IMR-90 (cell line): ENCODE data around the gene IGSF3. TPM values are rescaled to one million over a fixed set of nuclear protein-coding genes. Genes with fewer than 3 reads are reported as not detected.

ENCODE experiments used
- ATAC-seq: fragments of 200-7000 bp; cut with Tn5 transposase; 2 replicates; pipeline ENCODE4 v1.9.1; 2020; ENCODE audit warnings: low read depth, mild to moderate bottlenecking, moderate library complexity
- BruUV-seq: library from RNA; stranded (reverse); fragments of 400-500 nt; replicated peaks from 2 replicates; lab custom pipeline; 2021; lab: Mats Ljungman, UMichigan
- CTCF ChIA-PET: fragments of 300-600 bp; formaldehyde crosslinking; extraction: SDS; loops from one replicate; lab custom pipeline; 2021; ENCODE audit warnings: antibody characterized with exemption; lab: Yijun Ruan, JAX
- POLR2A ChIA-PET: fragments of 300-600 bp; sonication (Branson Sonifier 250); formaldehyde crosslinking; loops from one replicate; lab custom pipeline; 2022; ENCODE audit warnings: antibody characterized with exemption; ENCODE audit not compliant: unreplicated experiment; lab: Charles Lee
- DNase-seq: peaks from one replicate; pipeline ENCODE4 v3.0.0; 2013
- H2AFZ ChIP-seq: replicated peaks from 2 replicates; pipeline ENCODE3; 2013; ENCODE audit warnings: low read length, mild to moderate bottlenecking; ENCODE audit not compliant: poor library complexity
- H2AK5ac ChIP-seq: 2 replicates; pipeline ENCODE4 v1.6.1; 2013; ENCODE audit warnings: low read depth, low read length, inconsistent platforms
- H2AK9ac ChIP-seq: replicated peaks from 2 replicates; pipeline ENCODE3; 2013; ENCODE audit warnings: mild to moderate bottlenecking, low read depth, low read length, moderate library complexity; ENCODE audit not compliant: poor library complexity
- H2BK120ac ChIP-seq: 2 replicates; pipeline ENCODE4 v1.6.1; 2013; ENCODE audit warnings: low read depth, low read length, inconsistent platforms
- H2BK15ac ChIP-seq: 3 replicates; pipeline ENCODE4 v1.6.1; 2013; ENCODE audit warnings: low read depth, low read length, inconsistent platforms
- H2BK20ac ChIP-seq: 2 replicates; pipeline ENCODE4 v1.6.1; 2013; ENCODE audit warnings: low read depth, mild to moderate bottlenecking, inconsistent platforms, low read length, moderate library complexity
- H2BK5ac ChIP-seq: 2 replicates; pipeline ENCODE4 v1.6.1; 2013; ENCODE audit warnings: mild to moderate bottlenecking, low read depth, low read length, inconsistent platforms; ENCODE audit not compliant: poor library complexity, severe bottlenecking
- H3K14ac ChIP-seq: replicated peaks from 2 replicates; pipeline ENCODE4 v1.6.1; 2013; ENCODE audit warnings: low read depth, low read length, inconsistent platforms
- H3K18ac ChIP-seq: 2 replicates; pipeline ENCODE4 v1.6.1; 2013; ENCODE audit warnings: low read depth, low read length, control low read depth
- H3K23ac ChIP-seq: 2 replicates; pipeline ENCODE4 v1.6.1; 2013; ENCODE audit warnings: low read depth, low read length, inconsistent platforms
- H3K27ac ChIP-seq: 2 replicates; pipeline ENCODE4 v1.5.1; 2013; ENCODE audit warnings: mild to moderate bottlenecking, control low read depth, low read length; ENCODE audit not compliant: insufficient read depth
- H3K27me3 ChIP-seq: 2 replicates; pipeline ENCODE4 v1.6.1; 2013; ENCODE audit warnings: low read length; ENCODE audit not compliant: control insufficient read depth, insufficient read depth
- H3K36me3 ChIP-seq: 2 replicates; pipeline ENCODE4 v1.6.1; 2013; ENCODE audit warnings: low read length, mixed read lengths; ENCODE audit not compliant: control insufficient read depth, insufficient read depth
- H3K4ac ChIP-seq: 2 replicates; pipeline ENCODE4 v1.6.1; 2013; ENCODE audit warnings: low read depth, low read length, inconsistent platforms
- H3K4me1 ChIP-seq: 2 replicates; pipeline ENCODE4 v1.6.1; 2013; ENCODE audit warnings: low read length, mixed read lengths; ENCODE audit not compliant: control insufficient read depth, insufficient read depth
- H3K4me2 ChIP-seq: 2 replicates; pipeline ENCODE4 v1.6.1; 2013; ENCODE audit warnings: low read depth, mild to moderate bottlenecking, control low read depth, low read length, moderate library complexity
- H3K4me3 ChIP-seq: 2 replicates; pipeline ENCODE4 v1.5.1; 2013; ENCODE audit warnings: low read depth, mild to moderate bottlenecking, control low read depth, low read length, moderate library complexity; ENCODE audit not compliant: insufficient read depth
- H3K56ac ChIP-seq: 2 replicates; pipeline ENCODE4 v1.6.1; 2013; ENCODE audit warnings: low read length, inconsistent platforms; ENCODE audit not compliant: insufficient read depth; ENCODE audit errors: extremely low read depth
- H3K79me1 ChIP-seq, 2 experiments: 2 replicates each; pipeline ENCODE4 v1.6.1; 2013; ENCODE audit warnings: low read length in 2 of 2, inconsistent platforms in 1 of 2, low read depth in 1 of 2
- H3K9ac ChIP-seq: 2 replicates; pipeline ENCODE4 v1.6.1; 2013; ENCODE audit warnings: low read depth, low read length, control low read depth
- H3K9me1 ChIP-seq: 2 replicates; pipeline ENCODE4 v1.6.1; 2013; ENCODE audit warnings: low read length, inconsistent platforms; ENCODE audit not compliant: insufficient read depth
- H3K9me3 ChIP-seq: 2 replicates; pipeline ENCODE4 v1.6.1; 2013; ENCODE audit warnings: low read length; ENCODE audit not compliant: control insufficient read depth, insufficient read depth
- H4K20me1 ChIP-seq: 2 replicates; pipeline ENCODE4 v1.6.1; 2013; ENCODE audit warnings: low read length, inconsistent platforms; ENCODE audit not compliant: insufficient read depth
- H4K5ac ChIP-seq: 2 replicates; pipeline ENCODE4 v1.6.1; 2013; ENCODE audit warnings: mild to moderate bottlenecking, low read depth, low read length, control low read depth
- H4K8ac ChIP-seq, 2 experiments: 2 replicates each; pipeline ENCODE4 v1.6.1; 2013; ENCODE audit warnings: low read depth in 2 of 2, low read length in 2 of 2, control low read depth in 1 of 2, inconsistent platforms in 1 of 2
- H4K91ac ChIP-seq: 2 replicates; pipeline ENCODE4 v1.6.1; 2013; ENCODE audit warnings: low read depth, low read length, inconsistent platforms; ENCODE audit not compliant: insufficient read depth
- BHLHE40 ChIP-seq: fragments of 150-350 bp; IDR thresholded peaks from 2 replicates; pipeline ENCODE4 v1.6.1; 2016; ENCODE audit warnings: mild to moderate bottlenecking, low read depth, low read length
- CEBPB ChIP-seq: IDR thresholded peaks from 2 replicates; pipeline ENCODE4 v1.6.1; 2012; ENCODE audit warnings: low read depth, low read length, improper control_type of control experiment
- CHD1 ChIP-seq: IDR thresholded peaks from 2 replicates; pipeline ENCODE4 v1.6.1; 2012; ENCODE audit warnings: low read depth, low read length, improper control_type of control experiment
- FOS ChIP-seq: fragments of 150-350 bp; IDR thresholded peaks from 2 replicates; pipeline ENCODE4 v1.6.1; 2016; ENCODE audit warnings: low read depth, low read length
- MAFK ChIP-seq: IDR thresholded peaks from 2 replicates; pipeline ENCODE4 v1.6.1; 2012; ENCODE audit warnings: low read depth, low read length, improper control_type of control experiment
- MAZ ChIP-seq: IDR thresholded peaks from 2 replicates; pipeline ENCODE4 v1.6.1; 2012; ENCODE audit warnings: low read depth, mild to moderate bottlenecking, low read length, improper control_type of control experiment, moderate library complexity, borderline replicate concordance
- MXI1 ChIP-seq: IDR thresholded peaks from 2 replicates; pipeline ENCODE4 v1.6.1; 2012; ENCODE audit warnings: low read depth, mild to moderate bottlenecking, low read length, moderate library complexity, borderline replicate concordance
- NFE2L2 ChIP-seq: fragments of 150-350 bp; IDR thresholded peaks from 2 replicates; pipeline ENCODE4 v1.6.1; 2016; ENCODE audit warnings: low read depth, mild to moderate bottlenecking, low read length
- POLR2A ChIP-seq: IDR thresholded peaks from 2 replicates; pipeline ENCODE4 v1.6.1; 2012; ENCODE audit warnings: mild to moderate bottlenecking, low read depth, low read length
- RAD21 ChIP-seq: IDR thresholded peaks from 2 replicates; pipeline ENCODE4 v1.6.1; 2012; ENCODE audit warnings: low read length, improper control_type of control experiment
- RCOR1 ChIP-seq: IDR thresholded peaks from 2 replicates; pipeline ENCODE4 v1.6.1; 2012; ENCODE audit warnings: mild to moderate bottlenecking, low read length, improper control_type of control experiment; ENCODE audit not compliant: insufficient replicate concordance
- RFX5 ChIP-seq: IDR thresholded peaks from 2 replicates; pipeline ENCODE4 v1.8.0; 2012; ENCODE audit warnings: low read depth, mild to moderate bottlenecking, low read length, moderate library complexity
- SMC3 ChIP-seq: fragments of 150-350 bp; IDR thresholded peaks from 2 replicates; pipeline ENCODE4 v1.6.1; 2016; ENCODE audit warnings: low read depth, mild to moderate bottlenecking, antibody characterized with exemption, low read length, moderate library complexity
- USF2 ChIP-seq: fragments of 150-350 bp; IDR thresholded peaks from 2 replicates; pipeline ENCODE4 v1.6.1; 2017; ENCODE audit warnings: mild to moderate bottlenecking, antibody characterized with exemption, low read length, low read depth
- WGBS, 2 experiments: methylation state at CpG; one replicate each; pipeline versions ENCODE4 v1.1.5 to v1.1.7; 2013; ENCODE audit warnings: missing lambda C conversion rate in 2 of 2; ENCODE audit not compliant: insufficient read length in 1 of 2; ENCODE audit errors: extremely low coverage in 2 of 2; 5-methylcytosine and 5-hydroxymethylcytosine counted together
- dilution Hi-C: fragments of 300-500 bp; cut with HindIII; formaldehyde crosslinking; loops from one replicate; pipeline ENCODE4 v1.14.3; 2018; ENCODE audit warnings: low sequenced_read_pairs; ENCODE audit not compliant: unreplicated experiment
- in situ Hi-C: fragments of 300-500 bp; cut with MboI; formaldehyde crosslinking; loops from 3 replicates; pipeline ENCODE4 v1.14.3; 2019; ENCODE audit warnings: low sequenced_read_pairs, inconsistent platforms, mixed read lengths
- intact Hi-C: fragments of 100-400 bp; cut with micrococcal nuclease; formaldehyde crosslinking; loops from 2 replicates; pipeline ENCODE4 v1.10.0; 2022
- polyA plus RNA-seq, 3 experiments: library from polyadenylated mRNA; depleted of rRNA; stranded (reverse); fragments of >200 nt; gene quantifications; 2 replicates each; pipeline ENCODE4 v1.2.3, GENCODE V29; 2012; ENCODE audit warnings: low replicate concordance in 1 of 3
- total RNA-seq: library from RNA; depleted of rRNA; stranded (reverse); fragments of >200 nt; gene quantifications from 2 replicates; pipeline ENCODE4 v1.2.3, GENCODE V29; 2012
- TF ChIP-seq, protein P1 (sequence below): fragments of 150-350 bp; IDR thresholded peaks from 2 replicates; pipeline ENCODE4 v1.6.1; 2016; ENCODE audit warnings: low read depth, mild to moderate bottlenecking, low read length, moderate library complexity, borderline replicate concordance
- TF ChIP-seq, protein P2 (sequence below): conservative IDR thresholded peaks from 2 replicates; pipeline ENCODE4 v1.5.1; 2012; ENCODE audit warnings: mild to moderate bottlenecking, low read depth, low read length, improper control_type of control experiment

Gene IGSF3
- total and polyA plus RNA-seq, 2 of the 4 experiments (the other 2 are of a cell fraction), result under 0.01 to 0.02 TPM

GRCh38 chr1:116545359-116545705, 122.2 kb downstream of the IGSF3 start:
- Histone ChIP-seq H2AK5ac (no peak overlapping the region), H2BK20ac (no peak overlapping the region), H4K8ac (no peak overlapping the region), H4K20me1 (no peaks in the 10 kb centered on the region), H3K9me3 (no peaks in the 10 kb centered on the region), H4K91ac (no peak overlapping the region), H3K27ac (no peak overlapping the region), H4K5ac (no peak overlapping the region), H3K56ac (no peak overlapping the region), H3K4me2 (no peak overlapping the region), H3K9me1 (0 out of 2 replicates have a peak, but pooled peaks cover 2% of the 10 kb centered on the region), H2BK120ac (no peak overlapping the region), H2BK5ac (no peak overlapping the region), H2AK9ac (no peak overlapping the region), H3K14ac (no peak overlapping the region), H3K9ac (no peak overlapping the region), H3K4ac (no peak overlapping the region), H2AFZ (no peak overlapping the region), H3K36me3 (no peaks in the 10 kb centered on the region), H3K23ac (no peak overlapping the region), H3K18ac (no peak overlapping the region), H3K79me1 (no peaks in the 10 kb centered on the region), H3K4me1 (no peaks in the 10 kb centered on the region), H3K4me3 (no peak overlapping the region), H2BK15ac (no peak overlapping the region), H3K27me3 (no peaks in the 10 kb centered on the region)
- no peak for TF ChIP-seq MAZ
- no peak for TF ChIP-seq RFX5
- TF ChIP-seq BHLHE40, result no peak
- TF ChIP-seq SMC3, result no peak
- no peak for TF ChIP-seq POLR2A
- no peak for TF ChIP-seq MAFK
- no peak for TF ChIP-seq RAD21
- TF ChIP-seq, protein P1, sequence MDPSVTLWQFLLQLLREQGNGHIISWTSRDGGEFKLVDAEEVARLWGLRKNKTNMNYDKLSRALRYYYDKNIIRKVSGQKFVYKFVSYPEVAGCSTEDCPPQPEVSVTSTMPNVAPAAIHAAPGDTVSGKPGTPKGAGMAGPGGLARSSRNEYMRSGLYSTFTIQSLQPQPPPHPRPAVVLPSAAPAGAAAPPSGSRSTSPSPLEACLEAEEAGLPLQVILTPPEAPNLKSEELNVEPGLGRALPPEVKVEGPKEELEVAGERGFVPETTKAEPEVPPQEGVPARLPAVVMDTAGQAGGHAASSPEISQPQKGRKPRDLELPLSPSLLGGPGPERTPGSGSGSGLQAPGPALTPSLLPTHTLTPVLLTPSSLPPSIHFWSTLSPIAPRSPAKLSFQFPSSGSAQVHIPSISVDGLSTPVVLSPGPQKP, result no peak
- TF ChIP-seq RCOR1, result no peak
- no peak for TF ChIP-seq MXI1
- no peak for TF ChIP-seq USF2
- TF ChIP-seq CEBPB, result no peak
- no peak for TF ChIP-seq FOS
- TF ChIP-seq, protein P2, sequence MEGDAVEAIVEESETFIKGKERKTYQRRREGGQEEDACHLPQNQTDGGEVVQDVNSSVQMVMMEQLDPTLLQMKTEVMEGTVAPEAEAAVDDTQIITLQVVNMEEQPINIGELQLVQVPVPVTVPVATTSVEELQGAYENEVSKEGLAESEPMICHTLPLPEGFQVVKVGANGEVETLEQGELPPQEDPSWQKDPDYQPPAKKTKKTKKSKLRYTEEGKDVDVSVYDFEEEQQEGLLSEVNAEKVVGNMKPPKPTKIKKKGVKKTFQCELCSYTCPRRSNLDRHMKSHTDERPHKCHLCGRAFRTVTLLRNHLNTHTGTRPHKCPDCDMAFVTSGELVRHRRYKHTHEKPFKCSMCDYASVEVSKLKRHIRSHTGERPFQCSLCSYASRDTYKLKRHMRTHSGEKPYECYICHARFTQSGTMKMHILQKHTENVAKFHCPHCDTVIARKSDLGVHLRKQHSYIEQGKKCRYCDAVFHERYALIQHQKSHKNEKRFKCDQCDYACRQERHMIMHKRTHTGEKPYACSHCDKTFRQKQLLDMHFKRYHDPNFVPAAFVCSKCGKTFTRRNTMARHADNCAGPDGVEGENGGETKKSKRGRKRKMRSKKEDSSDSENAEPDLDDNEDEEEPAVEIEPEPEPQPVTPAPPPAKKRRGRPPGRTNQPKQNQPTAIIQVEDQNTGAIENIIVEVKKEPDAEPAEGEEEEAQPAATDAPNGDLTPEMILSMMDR, result no peak
- TF ChIP-seq NFE2L2, result no peak
- no peak for TF ChIP-seq CHD1
- ATAC-seq, result no peak
- DNase-seq, result no peak
- CTCF ChIA-PET, result no interaction called here
- BruUV-seq, result no TSS peak
- intact Hi-C loops, result no loop called here
- dilution Hi-C loops, result no loop called here
- POLR2A ChIA-PET, result no interaction called here
- 100% methylated on average over 1 of the region's 2 CpGs; no CpG with 5 or more reads in 1 of the 2 experiments for WGBS, 2 experiments
- in situ Hi-C loops, result no loop called here
